Ammon's horn (tissue), 1 donor: ENCODE measurements around the gene ADIPOR1.
"Not testable (repeated sequence)": the region's sequence is repeated elsewhere in the genome, so short reads cannot be mapped to it uniquely, and the experiment has no call there.

Experiments used
- DNase-seq: peaks from one replicate; pipeline ENCODE4 v3.0.0-alpha.2; 2016; ENCODE audit warnings: low spot score

ADIPOR1 gene, protein sequence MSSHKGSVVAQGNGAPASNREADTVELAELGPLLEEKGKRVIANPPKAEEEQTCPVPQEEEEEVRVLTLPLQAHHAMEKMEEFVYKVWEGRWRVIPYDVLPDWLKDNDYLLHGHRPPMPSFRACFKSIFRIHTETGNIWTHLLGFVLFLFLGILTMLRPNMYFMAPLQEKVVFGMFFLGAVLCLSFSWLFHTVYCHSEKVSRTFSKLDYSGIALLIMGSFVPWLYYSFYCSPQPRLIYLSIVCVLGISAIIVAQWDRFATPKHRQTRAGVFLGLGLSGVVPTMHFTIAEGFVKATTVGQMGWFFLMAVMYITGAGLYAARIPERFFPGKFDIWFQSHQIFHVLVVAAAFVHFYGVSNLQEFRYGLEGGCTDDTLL

DNA sequence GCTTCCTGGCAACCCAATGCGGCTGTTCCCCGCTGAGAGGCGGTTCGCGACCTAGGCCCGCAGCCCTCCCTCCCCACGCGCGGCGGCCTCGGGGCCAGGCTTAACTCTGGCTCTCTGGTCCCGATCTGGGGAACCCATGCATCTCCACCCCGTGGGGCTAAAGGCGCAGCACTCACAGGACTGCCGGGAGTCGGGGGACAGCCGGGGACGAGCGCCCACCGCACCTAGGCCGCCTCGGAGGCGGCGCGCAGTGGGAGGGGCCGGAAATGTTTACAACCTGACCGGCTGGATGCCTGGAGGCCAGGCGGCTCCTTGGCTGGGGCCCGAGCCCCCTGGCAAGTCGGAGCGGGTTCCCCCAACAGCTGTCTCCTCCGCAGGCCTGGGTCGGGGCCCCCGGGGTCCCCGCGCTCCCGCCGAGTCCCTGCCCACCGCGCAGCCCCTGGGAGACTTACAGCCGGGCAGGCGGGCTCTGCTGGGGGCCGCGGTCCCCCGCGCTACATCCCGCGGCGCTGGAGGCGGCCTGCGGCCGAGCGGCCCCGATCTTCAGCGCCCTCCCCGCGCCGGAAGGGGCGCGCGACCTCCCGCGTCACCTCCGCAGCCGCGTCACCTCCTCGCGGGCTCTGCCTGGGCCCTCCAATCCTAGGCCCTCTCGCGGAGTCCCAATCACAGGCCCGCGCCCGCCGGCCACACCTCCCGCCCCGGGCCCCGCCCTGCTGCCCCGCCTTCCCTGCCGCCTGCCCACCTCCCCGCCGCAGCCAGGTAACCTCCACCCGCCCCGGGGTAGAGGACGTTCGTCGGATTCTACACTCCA, at the start of gene ADIPOR1:
Gene ADIPOR1, minus strand, starts transcription at position 580 of the 811 bp plus-strand sequence. CDS start 7,242 bp downstream, outside the sequence.
- peak; percentile 95 for DNase-seq

DNA sequence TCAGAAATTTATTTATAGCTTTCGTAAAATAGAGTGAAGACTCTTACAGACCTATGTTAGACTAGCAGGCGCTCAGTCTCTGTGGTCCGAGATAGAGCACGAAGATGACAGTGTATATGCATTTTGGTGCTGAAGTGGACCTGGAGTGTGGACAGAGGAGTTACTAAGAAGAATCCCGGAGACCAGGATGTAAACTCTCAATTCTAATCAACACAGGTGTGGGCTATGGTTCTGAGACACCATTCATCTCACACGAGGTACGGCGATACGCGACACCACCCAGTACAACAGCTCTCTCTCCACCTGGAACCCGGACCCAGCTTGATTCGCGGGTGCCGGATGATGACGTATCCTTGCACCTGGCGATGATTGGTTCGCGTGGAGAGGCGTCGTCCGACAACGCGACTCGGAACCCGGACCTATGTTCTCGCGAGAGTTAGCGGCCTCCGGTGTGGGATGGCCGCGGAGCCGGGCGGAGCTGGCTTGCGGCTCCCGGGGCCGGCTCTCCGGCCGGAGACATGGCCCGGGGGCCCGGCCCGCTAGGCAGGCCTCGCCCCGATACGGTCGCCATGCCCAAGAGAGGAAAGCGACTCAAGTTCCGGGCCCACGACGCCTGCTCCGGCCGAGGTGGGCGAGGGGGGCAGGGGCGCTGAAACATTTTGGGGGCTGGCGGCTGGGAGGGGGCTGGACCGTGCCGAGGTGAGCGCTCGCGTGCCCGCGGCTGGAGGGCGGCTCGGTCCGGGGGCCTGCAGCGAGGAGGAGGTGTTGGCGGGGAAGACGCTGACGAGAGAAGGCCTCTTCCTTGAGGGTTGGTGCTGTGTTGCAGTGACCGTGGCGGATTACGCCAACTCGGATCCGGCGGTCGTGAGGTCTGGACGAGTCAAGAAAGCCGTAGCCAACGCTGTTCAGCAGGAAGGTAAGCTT, 49.1 kb upstream of the ADIPOR1 start, which contains the start of gene TMEM183A:
Gene TMEM183A, plus strand, starts transcription at position 427 of the 924 bp plus-strand sequence. Its CDS starts 92 bp downstream, at position 519.
- peak; percentile 98 for DNase-seq

DNA sequence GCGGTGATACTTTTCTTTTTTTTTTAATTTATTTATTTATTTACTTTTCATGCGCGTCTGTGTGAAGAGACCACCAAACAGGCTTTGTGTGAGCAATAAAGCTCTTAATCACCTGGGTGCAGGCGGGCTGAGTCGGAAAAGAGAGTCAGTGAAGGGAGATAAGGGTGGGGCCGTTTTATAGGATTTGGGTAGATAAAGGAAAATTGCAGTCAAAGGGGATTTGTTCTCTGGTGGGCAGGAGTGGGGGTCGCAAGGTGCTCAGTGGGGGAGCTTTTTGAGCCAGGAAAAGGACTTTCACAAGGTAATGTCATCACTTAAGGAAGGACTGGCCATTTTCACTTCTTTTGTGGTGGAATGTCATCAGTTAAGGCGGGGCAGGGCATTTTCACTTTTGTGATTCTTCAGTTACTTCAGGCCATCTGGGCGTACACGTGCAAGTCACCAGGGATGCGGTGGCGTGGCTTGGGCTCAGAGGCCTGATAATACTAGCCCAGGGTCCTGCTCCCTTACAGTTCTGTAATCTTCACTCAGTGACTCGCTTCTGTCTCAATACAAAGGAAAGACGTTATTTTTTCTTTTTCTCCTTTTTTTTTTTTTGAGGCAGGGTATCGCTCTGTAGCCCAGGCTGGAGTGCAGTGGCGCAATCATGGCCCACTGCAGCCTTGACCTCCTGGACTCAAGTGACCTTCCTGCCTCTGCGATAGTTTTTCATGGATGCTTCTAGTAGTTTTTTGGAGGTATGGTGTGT, 47.5 kb upstream of the ADIPOR1 start:
- not testable (repeated sequence) for DNase-seq

DNA sequence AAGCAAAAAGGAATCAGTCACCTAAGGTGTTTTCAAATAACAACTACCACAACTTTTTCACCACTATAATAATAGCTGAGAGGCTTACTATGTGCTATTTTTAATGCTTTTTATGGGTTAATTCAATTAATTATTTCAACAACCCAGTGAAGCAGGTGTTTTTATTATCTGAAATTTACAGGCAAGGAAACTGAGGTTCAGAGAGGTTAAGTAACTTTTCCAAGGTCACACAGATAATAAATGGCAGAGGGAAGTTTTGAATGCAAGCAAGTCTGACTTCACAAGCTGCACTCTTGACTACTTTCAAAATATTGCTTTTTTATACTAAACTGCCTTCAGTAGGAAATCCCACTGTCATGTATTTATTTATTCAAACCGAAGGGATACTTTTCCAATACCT, 44.8 kb upstream of the ADIPOR1 start:
- no peak for DNase-seq

DNA sequence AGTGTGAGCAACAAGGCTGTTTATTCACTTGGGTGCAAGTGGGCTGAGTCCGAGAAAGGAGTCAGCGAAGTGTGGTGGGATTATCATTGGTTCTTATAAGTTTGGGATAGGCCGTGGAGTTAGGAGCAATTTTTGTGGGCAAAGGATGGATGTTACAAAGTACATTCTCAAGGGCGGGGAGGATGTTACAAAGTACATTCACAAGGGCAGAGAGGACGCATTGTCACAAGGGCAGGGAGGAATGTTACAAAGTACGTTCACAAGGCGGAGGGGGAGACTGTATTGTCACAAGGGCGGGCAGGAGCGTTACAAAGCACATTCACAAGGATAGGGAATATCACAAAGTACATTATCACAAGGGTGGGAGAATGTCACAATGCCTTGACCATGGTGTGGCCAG, 43.9 kb upstream of the ADIPOR1 start:
- DNase-seq = no peak

DNA sequence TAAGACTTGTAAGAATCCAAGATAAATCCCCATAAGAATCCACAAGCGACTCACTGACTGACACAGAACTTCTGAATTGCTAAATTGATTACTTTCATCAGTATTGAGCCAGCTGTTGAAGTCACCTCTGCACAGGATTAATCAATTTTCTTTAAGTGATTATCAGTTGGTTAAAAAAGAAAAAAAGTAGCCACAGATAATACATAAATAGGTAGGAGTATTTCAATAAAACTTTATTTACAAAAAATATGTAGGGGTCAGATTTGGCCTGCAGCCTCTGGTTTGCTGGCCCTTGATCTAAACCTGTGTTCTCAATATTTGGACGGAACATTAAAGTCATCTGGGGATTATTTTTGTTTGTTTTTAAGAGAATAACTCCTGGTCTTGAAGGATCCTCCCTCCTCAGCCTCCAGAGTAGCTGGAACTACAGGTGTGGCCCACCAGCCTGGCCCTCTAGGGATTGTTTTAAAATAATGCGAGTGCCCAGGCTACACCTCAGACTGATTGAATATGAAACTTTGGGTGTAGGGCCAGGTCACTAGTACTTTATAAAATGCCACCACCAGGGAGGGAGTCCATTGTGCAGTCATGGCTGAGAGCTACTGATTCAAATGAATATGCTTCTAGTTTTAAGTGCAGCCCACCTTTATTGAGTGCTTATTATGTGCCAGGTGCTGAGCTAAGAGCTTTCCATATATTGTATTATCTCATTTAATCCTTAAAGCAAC, 42.3 kb upstream of the ADIPOR1 start:
- no peak for DNase-seq

DNA sequence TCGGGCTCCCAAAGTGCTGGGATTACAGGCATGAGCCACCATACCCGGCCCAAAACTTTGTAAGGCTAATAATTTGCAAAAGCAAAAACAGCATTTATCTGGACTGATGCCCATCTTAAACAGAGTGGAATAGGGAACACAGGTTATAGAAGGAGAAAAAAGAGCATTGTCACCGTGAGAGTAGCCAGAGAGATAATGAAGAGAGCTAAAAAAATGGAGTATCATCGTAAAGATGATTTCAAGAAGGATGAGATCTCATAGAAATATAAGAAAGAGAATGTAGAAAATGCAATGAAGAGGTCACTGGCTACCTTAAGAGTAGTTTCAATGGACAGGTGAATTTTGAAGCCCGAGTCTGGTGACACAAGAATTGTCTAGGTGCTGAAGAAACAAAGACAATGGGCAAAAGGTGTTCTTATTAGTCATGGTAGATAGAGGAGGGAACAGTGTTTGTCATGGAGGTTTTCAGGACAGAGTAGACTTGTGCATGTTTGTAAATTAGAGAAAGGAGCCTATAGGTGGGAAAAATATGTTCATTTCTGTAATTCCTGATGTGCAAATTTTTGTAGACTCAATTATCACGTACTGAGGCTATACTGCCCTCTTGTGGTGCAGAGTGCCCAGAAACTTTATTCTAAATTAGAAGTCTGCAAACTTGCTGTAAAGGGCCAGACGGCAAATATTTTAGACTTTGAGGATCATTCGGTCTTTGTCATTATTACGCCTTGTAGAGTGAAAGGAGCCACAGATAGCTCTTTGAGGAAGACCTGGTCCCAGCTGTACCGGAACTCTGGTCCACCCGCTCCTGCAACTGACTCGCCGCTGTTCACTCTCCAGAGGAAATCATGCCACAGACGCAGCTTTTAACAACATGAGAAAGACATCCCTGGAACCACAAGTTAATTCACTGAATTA, 41.0 kb upstream of the ADIPOR1 start:
- peak; percentile 70 for DNase-seq

DNA sequence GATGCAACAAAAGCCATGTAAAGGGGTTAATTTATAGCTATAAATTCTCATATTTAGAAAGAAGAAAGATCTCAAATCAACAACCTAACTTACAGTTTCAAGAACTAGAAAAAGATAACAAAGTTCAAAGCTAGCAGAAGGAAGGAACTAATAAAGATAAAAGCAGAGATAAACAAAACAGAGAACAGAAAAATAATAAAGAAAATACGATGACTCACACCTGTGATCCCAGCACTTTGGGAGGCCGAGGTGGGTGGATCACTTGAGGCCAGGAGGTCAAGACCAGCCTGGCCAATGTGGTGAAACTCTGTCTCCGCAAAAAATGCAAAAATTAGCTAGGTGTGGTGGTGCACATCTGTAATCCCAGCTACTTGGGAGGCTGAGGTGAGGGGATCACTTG, 36.6 kb upstream of the ADIPOR1 start:
- no peak for DNase-seq

DNA sequence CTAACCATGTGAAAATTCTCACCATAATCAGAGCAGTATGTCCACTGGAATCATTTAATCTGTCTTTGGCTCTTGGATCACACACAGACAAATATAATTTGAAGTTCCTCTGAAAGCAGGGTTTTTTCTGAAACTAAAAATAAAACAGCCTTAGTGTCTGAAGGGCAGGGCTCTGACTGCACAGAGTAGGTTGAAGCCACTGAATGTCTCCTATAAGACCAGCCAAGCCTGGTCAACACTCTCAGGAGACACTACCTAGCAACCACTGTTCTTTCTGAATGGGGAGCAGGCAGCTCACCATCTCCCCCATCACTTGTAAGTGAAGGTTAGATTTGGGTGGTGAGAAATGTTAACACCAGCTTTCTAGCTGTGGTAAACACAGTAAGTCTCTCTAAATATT, 33.0 kb upstream of the ADIPOR1 start:
- DNase-seq = no peak

DNA sequence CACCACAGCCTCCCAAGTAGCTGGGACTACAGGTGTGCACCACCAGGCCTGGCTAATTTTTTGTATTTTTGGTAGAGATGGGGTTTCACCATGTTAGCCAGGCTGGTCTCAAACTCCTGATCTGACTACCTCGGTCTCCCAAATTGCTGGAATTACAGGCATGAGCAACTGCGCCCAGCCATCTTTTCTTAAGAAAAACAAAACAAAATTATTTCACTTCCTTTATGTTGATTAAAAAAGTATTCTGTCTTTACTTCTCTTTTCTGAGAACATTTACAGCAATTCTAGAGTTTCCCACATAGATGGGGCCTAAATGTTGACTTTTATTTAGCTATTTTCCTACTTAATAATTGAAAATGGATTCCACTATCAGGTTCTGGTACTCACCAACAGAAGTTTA, 31.8 kb upstream of the ADIPOR1 start:
- DNase-seq = no peak

DNA sequence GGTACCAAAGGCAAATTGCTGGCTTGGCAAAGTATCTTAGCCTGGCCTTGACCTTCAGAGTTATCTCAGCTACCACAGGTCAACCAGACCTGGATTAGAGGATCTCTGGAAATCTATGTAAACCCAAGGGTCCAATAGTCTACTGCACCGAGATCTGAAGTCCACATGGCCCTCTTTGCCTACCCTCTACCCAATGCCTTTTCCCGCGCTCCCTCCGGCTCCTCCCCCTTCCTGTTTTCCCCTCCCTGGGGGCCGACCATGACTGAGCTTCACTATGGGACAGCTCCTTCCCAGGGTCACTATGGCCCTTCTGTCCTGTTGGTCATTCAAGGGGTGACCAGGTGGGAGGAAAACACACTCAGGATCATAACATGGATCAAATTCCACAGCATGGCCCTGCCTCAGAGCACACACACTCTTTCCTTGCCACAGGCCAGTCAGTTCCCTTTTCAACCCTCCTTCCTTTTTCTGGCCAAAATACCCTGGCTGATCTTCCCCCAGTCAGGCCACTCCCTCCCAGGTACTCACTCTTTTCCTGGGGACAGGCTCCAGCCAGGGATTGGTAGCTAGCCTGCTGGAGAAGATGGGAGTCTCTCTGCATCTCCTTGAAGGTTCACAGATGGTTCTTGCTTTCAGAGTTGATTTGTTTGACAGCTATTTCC, 29.9 kb upstream of the ADIPOR1 start:
- DNase-seq = no peak

DNA sequence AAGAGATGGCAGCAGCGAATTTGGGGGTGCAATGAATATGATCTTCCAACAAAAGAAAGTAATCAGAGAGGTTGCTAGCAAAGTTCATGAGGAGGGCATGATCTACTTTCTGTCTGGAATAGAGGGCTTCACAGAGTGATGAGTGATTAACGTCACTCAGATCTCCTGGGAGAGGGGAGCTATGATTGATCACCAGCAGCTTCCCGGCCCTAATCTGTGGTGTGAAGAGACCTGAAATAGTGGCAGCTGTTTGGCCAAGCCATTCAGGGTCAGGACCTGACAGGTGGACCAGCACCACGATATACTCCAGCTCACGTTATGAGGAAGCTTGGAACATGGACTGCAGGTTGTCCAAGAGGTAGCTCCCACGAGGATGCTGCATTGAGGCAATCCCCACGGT, 29.1 kb upstream of the ADIPOR1 start:
- no peak for DNase-seq

DNA sequence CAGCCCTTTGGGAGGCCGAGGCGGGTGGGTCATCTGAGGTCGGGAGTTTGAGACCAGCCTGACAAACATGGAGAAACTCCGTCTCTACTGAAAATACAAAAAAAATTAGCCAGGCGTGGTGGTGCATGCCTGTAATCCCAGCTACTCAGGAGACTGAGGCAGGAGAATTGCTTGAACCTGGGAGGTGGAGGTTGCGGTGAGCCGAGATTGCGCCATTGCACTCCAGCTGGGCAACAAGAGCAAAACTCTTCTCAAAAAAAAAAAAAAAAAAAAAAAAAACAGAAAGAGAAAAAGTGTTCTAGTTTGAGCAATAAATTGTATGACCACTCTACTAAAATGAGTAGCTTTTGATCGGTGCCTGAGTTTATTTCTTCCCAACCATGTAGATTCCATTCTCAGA, 28.0 kb upstream of the ADIPOR1 start:
- not testable (repeated sequence) for DNase-seq

DNA sequence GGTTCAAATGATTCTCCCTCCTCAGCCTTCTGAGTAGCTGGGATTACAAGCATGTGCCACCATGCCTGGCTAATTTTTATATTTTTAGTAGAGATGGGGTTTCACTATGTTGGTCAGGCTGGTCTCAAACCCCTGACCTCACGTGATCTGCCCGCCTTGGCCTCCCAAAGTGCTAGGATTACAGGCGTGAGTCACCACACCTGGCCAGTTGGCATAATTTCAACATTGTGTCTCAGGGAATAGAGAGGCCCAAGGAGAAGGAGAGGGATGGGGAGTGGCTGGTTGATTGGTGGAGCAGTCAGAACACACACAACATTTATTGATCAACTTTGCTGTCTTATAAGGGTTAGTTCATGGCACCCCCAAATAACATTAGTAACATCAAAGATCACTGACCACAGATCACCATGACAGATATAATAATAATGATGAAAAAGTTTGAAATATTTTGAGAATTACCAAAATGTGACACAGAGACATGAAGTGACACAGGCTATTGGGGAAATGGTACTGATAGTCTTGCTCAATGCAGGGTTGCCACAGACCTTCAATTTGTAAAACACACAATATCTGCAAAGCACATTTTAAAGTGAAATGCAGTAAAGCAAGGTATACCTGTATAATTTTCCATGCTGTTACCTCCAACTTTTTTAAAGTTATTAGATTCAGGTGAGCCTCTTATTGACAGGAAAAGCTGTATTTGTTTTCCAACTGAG, 24.8 kb upstream of the ADIPOR1 start:
- no peak for DNase-seq

DNA sequence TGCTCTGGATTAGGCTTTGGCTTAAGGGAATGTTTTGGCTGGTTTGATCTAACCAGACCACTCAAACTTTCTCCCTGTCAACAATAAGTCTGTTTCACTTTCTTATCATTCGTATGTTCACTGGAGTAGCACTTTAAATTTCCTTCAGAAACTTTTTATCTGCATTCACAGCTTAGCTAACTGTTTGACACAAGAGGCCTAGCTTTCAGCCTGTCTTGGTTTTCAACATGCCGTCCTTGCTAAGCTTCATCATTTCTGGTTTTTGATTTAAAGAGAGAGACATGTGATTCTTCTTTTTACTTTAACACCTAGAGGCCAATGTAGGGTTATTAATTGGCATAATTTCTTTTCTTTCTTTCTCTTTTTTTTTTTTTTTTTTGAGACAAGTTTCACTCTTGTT, 23.8 kb upstream of the ADIPOR1 start:
- DNase-seq = no peak

DNA sequence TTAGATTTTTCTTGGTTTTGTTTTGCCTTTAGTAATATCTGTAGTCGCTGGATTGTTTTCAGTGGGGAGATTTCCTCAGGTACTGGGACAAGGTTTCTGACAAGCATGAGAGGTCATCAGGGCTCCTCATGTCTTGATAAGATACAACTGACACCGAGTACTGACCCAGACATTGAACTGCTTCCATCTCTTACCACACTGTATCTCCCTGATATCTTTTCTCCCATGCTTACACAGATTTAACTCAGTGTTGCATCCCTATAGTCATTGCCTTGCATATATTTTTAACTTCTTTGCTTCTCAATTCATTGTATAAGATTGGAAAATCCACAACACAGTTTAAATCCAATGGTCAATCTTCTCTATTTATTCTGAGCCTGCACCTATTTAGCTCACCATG, 21.3 kb upstream of the ADIPOR1 start:
- no peak for DNase-seq

DNA sequence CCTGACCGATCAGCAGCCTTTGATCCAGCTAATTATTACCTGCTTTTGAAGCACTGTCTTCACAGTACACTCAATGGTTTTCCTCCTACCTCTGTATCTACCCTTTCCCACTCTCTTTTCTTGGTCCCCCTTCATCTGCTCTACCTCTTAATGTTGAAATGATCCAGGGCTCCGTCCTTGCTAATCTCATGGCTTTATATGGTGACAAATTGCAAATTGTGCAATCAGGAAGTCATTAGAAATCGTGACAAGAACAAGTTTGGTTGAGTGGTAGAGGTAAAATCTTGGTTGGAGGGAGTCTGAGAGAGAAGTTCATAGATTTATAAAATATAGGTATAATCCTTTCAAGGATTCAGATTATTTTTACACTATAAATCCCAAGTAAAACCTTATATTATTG, 18.5 kb upstream of the ADIPOR1 start:
- no peak for DNase-seq

DNA sequence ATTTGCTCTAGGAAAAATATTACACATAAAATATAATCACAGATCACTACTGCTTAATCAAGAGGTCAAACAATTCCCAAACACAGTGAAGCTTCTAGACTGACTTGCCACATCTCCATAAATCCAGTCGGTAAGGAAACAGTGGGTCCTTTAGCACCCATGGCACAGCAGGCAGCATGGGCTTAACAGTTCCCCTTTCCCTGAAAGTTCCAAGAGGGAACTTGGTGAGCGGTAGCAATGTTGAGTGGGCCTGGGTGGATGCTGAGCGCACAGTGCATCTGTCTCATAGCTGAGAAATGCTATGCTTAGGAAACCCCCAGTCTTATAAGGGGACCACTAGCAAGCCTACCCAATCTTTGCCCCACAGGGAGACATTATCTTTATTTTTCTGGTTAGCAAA, 16.7 kb upstream of the ADIPOR1 start:
- DNase-seq = no peak
